Activated CD8-positive, alpha-beta memory T cell treated with anti-CD3 and anti-CD28 coated beads, Interleukin-2, amount 50 U/mL, for 24 hours (primary cell): Measurements from ENCODE around the gene CXCL17.
A peak's percentile ranks its signal among the peaks of the same experiment; 100 is the strongest.

Experiments
- DNase-seq: peaks from one replicate; pipeline ENCODE4 v3.0.0-alpha.2; 2020; ENCODE audit errors: extremely low read depth

Gene CXCL17

GRCh38 chr19:42401365-42402303 is 41.1 kb downstream of the CXCL17 start:
- no peak for DNase-seq

- no peak for DNase-seq
Measured at GRCh38 chr19:42400404-42400803, 42.3 kb downstream of the CXCL17 start.

- no peak for DNase-seq
Measured at GRCh38 chr19:42397263-42398166, 45.2 kb downstream of the CXCL17 start.

GRCh38 chr19:42396381-42397262 is 46.1 kb downstream of the CXCL17 start:
- DNase-seq: peak; percentile 95

GRCh38 chr19:42394751-42395150 is 48.0 kb downstream of the CXCL17 start:
- no peak for DNase-seq

- DNase-seq: no peak
Measured at GRCh38 chr19:42392165-42392564, 50.6 kb downstream of the CXCL17 start.

- DNase-seq: no peak
Measured at GRCh38 chr19:42389899-42390298, 52.8 kb downstream of the CXCL17 start, which contains the start of gene CNFN. Gene CNFN, minus strand, starts transcription at chr19:42390297. Its CDS starts 1,260 bp downstream, at chr19:42389037.

- no peak for DNase-seq
Measured at GRCh38 chr19:42388851-42389489, 53.8 kb downstream of the CXCL17 start.

GRCh38 chr19:42386974-42387707 is 55.6 kb downstream of the CXCL17 start:
- DNase-seq: no peak

- DNase-seq: no peak
Measured at GRCh38 chr19:42380155-42380554, 62.6 kb downstream of the CXCL17 start.
